CD4-positive, CD25-positive, alpha-beta regulatory T cell (primary cell): ENCODE results near the gene SGPP2. TPM values are rescaled to one million over a fixed set of nuclear protein-coding genes. Genes with fewer than 3 reads are reported as not detected.
"Not testable (repeated sequence)": the region's sequence is repeated elsewhere in the genome, so short reads cannot be mapped to it uniquely, and the experiment has no call there.

Source experiments
- ATAC-seq, 2 donors: fragments of 150-1000 bp; cut with Tn5 transposase; one replicate each; pipeline ENCODE4 v1.10.0; 2021; ENCODE audit warnings: low read depth in 2 of 2, moderate number of reproducible peaks in 2 of 2, moderate library complexity in 1 of 2
- DNase-seq, 3 donors: peaks; one replicate each; pipeline versions ENCODE4 v3.0.0 to v3.0.0-alpha.2; 2012 to 2022; ENCODE audit warnings: mixed read lengths in 1 of 3
- H3K27ac ChIP-seq: one replicate; pipeline ENCODE4 v1.7.0; 2013; ENCODE audit warnings: mild to moderate bottlenecking, low read length; ENCODE audit not compliant: insufficient read depth, poor library complexity, severe bottlenecking
- H3K27me3 ChIP-seq: one replicate; pipeline ENCODE4 v1.7.0; 2013; ENCODE audit warnings: low read length; ENCODE audit not compliant: control insufficient read depth, insufficient read depth
- H3K36me3 ChIP-seq: one replicate; pipeline ENCODE4 v1.7.0; 2013; ENCODE audit warnings: mild to moderate bottlenecking, low read length, moderate library complexity; ENCODE audit not compliant: control insufficient read depth, insufficient read depth
- H3K4me1 ChIP-seq: 2 replicates; pipeline ENCODE4 v1.7.0; 2013; ENCODE audit warnings: mild to moderate bottlenecking, low read length; ENCODE audit not compliant: insufficient read depth, control insufficient read depth, poor library complexity, severe bottlenecking
- H3K4me3 ChIP-seq: one replicate; pipeline ENCODE4 v1.7.0; 2013; ENCODE audit warnings: low read depth, mild to moderate bottlenecking, low read length, moderate library complexity
- H3K9me3 ChIP-seq, 2 experiments: 1 replicate in 1 of 2; 2 replicates in 1 of 2; pipeline ENCODE4 v1.7.0; 2013; ENCODE audit warnings: low read length in 2 of 2, mild to moderate bottlenecking in 1 of 2, moderate library complexity in 1 of 2; ENCODE audit not compliant: control insufficient read depth in 2 of 2
- H3K27ac Mint-ChIP-seq, 3 donors: one replicate each; pipeline ENCODE4 v1.8.0; 2020 to 2022; ENCODE audit warnings: mild to moderate bottlenecking in 3 of 3, mixed read lengths in 3 of 3, moderate library complexity in 2 of 3
- H3K27me3 Mint-ChIP-seq: one replicate; pipeline ENCODE4 v1.8.0; 2022; ENCODE audit warnings: mild to moderate bottlenecking, mixed read lengths
- H3K36me3 Mint-ChIP-seq: one replicate; pipeline ENCODE4 v1.8.0; 2020; ENCODE audit warnings: mixed read lengths
- H3K4me1 Mint-ChIP-seq, 4 donors: one replicate each; pipeline ENCODE4 v1.8.0; 2020 to 2022; ENCODE audit warnings: mixed read lengths in 4 of 4, mild to moderate bottlenecking in 1 of 4
- H3K4me3 Mint-ChIP-seq, 4 donors: one replicate each; pipeline ENCODE4 v1.8.0; 2020 to 2022; ENCODE audit warnings: mild to moderate bottlenecking in 4 of 4, mixed read lengths in 4 of 4, moderate library complexity in 3 of 4
- H3K9me3 Mint-ChIP-seq, 7 donors: one replicate each; pipeline ENCODE4 v1.8.0; 2020 to 2022; ENCODE audit warnings: mixed read lengths in 7 of 7, mild to moderate bottlenecking in 3 of 7, moderate library complexity in 2 of 7
- polyA plus RNA-seq, 4 donors: library from polyadenylated mRNA; unstranded; fragments of 300-500 nt; fragmentation: Illumina TruSeq; gene quantifications; one replicate each; pipeline ENCODE4 v1.2.3, GENCODE V29; 2021
- total RNA-seq: library from RNA; stranded (reverse); gene quantifications from one replicate; pipeline ENCODE4 v1.2.3, GENCODE V29; 2022

The SGPP2 gene
- total and polyA plus RNA-seq, 5 donors from 2014 or later, result 2.7 to 8.3 (median 4.9) TPM

DNA sequence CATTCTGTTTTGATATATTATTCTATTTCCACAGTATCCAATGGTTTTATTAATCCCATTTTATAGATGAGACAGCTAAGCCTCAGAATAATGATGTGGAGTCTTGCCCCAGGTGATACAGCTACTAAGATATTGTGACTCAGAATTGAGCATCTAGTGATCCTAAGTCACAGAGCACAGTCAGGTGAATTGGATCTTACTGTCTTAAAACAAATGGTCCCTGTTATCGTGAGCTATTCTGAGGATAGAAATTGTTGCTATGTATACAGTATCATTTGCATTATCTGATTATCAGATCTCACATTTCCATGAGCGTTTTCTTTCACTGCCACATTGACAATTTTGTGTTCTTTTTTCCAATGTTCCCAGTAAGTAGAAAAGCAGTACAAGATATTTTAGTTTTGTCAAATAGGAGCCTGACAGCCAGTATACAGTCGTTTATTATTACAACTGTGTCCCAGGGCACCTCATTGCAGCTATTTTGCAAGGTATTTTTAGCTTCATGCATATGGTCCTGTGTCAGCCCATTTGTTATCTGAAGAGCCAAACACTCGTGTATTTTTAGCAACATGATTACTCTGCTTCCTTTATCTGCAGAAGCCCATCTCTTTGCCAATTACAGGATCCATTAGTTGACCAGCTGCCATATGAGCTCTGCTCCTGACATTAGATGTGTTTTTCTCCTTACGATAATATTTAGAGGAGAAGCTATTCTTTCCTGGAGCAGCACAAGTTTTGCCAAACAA is 25.1 kb upstream of the SGPP2 start:
- H3K9me3 ChIP-seq, result no peaks in the 10 kb centered on the region
- no peak overlapping the region for H3K27ac Mint-ChIP-seq
- H3K36me3 ChIP-seq, result no peaks in the 10 kb centered on the region
- H3K27me3 ChIP-seq, result no peaks in the 10 kb centered on the region
- ATAC-seq (no peak), DNase-seq (no peak)
- H3K4me3 Mint-ChIP-seq, result no peak overlapping the region
- H3K4me1 Mint-ChIP-seq, result peaks cover 0 to under 1% (median 0%) of the 10 kb centered on the region in 4 donors
- peaks cover 7% of the 10 kb centered on the region for H3K27me3 Mint-ChIP-seq
- no peaks in the 10 kb centered on the region for H3K36me3 Mint-ChIP-seq
- H3K27ac ChIP-seq, result no peak overlapping the region
- no peak overlapping the region for H3K4me3 ChIP-seq
- peaks cover 0 to 3% (median 2%) of the 10 kb centered on the region in 7 donors for H3K9me3 Mint-ChIP-seq
- no peaks in the 10 kb centered on the region for H3K4me1 ChIP-seq

DNA sequence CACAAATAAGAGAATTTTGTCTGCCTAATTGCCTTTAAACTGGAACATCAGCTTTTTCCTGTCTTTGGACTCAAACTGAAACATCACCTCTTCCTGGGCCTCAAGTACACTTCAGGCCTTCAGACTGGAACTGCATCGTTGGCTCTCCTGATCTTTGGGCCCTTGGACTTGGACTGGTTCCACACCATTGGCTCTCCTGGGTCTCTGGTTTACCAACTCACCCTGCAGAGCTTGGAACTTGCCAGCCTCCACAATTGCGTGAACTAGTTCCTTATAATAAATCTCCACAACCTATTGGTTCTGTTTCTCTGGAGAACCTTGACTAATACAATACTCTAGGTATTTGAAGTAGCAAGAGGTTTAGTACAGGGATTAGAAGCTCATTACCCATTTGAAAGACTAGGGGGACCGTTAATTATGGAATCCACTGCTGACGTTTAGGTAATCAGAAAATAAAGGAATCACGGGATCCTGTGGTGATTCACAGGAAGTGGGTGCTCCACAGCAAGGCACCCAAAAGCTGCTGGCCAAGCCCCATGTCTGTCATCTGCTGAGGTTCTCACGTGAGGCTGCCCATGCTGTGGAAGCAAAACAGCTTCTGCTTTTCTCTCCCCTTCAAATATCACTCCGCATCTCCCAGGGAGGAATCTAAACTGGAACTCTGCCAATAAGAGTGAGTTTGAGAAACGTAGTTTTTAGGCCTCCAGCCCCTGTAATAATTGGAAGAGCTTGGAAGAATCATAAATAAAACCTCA is 20.0 kb upstream of the SGPP2 start:
- H3K27me3 Mint-ChIP-seq, result peaks cover 5% of the 10 kb centered on the region
- H3K9me3 Mint-ChIP-seq, result peaks cover 0 to 3% (median 0%) of the 10 kb centered on the region in 7 donors
- no peaks in the 10 kb centered on the region for H3K4me1 Mint-ChIP-seq
- Histone ChIP-seq H3K36me3 (no peaks in the 10 kb centered on the region), H3K27ac (no peak overlapping the region), H3K4me3 (no peak overlapping the region), H3K9me3 (no peaks in the 10 kb centered on the region), H3K4me1 (no peaks in the 10 kb centered on the region), H3K27me3 (no peaks in the 10 kb centered on the region)
- no peak for DNase-seq
- H3K36me3 Mint-ChIP-seq, result no peaks in the 10 kb centered on the region
- no peak overlapping the region for H3K4me3 Mint-ChIP-seq
- no peak overlapping the region for H3K27ac Mint-ChIP-seq
- no peak for ATAC-seq

DNA sequence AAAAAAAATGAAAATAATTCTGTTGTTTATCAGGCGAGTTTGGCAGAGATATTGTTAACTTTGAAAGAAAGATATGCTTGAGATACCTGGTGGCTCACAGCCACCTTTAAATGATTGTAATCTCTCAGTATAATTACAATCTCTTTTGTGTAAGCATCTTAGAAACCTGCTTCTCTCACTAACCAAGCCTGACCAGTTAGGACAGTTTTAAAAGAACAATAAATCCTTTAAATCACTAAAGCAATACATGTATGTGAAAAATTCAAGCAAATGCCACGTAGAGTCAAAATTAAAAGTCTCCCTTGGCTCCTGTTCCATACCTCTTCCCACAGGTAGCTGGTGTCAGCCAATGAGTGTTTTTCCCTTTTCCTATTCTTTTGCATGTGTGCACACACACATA is 15.7 kb upstream of the SGPP2 start:
- Histone ChIP-seq H3K4me3 (no peak overlapping the region), H3K27me3 (no peaks in the 10 kb centered on the region), H3K27ac (no peak overlapping the region), H3K4me1 (no peaks in the 10 kb centered on the region), H3K36me3 (no peaks in the 10 kb centered on the region), H3K9me3 (peaks cover 0 to 9% of the 10 kb centered on the region in 2 experiments)
- peaks cover 0 to 8% (median 1%) of the 10 kb centered on the region in 7 donors for H3K9me3 Mint-ChIP-seq
- DNase-seq (no peak), ATAC-seq (no peak)
- no peaks in the 10 kb centered on the region for H3K4me1 Mint-ChIP-seq
- no peak overlapping the region for H3K4me3 Mint-ChIP-seq
- H3K27me3 Mint-ChIP-seq, result peaks cover 5% of the 10 kb centered on the region
- no peak overlapping the region for H3K27ac Mint-ChIP-seq
- no peaks in the 10 kb centered on the region for H3K36me3 Mint-ChIP-seq

DNA sequence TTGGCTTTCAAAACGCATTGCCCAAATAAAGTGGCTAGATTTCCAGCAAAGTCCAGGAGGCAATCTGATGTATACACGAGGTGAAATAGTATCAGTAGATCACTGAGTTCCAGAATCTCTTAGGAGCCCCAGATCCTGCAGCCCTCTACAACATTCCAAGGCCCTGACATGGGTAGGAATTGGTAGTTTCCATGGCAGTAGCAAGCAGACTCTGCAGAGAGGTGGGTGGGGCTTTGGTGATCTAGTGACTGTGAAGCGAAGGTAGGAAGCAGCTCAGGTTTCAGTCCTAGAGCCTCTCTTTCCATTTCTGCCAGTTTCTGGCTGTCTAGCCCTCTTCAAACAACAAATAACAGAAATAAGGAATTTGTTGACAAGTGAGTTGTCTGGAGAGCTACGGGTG is 13.8 kb upstream of the SGPP2 start:
- Mint-ChIP-seq H3K4me1 (no peaks in the 10 kb centered on the region), H3K27ac (no peak overlapping the region), H3K36me3 (no peaks in the 10 kb centered on the region), H3K27me3 (no peaks in the 10 kb centered on the region), H3K9me3 (peaks cover 0 to 8% (median 1%) of the 10 kb centered on the region in 7 donors), H3K4me3 (no peak overlapping the region)
- no peak overlapping the region for H3K27ac ChIP-seq
- DNase-seq (no peak), ATAC-seq (no peak)
- H3K4me3 ChIP-seq, result no peak overlapping the region
- H3K9me3 ChIP-seq, result peaks cover 0 to 9% of the 10 kb centered on the region in 2 experiments
- H3K27me3 ChIP-seq, result no peaks in the 10 kb centered on the region
- no peaks in the 10 kb centered on the region for H3K4me1 ChIP-seq
- no peaks in the 10 kb centered on the region for H3K36me3 ChIP-seq

DNA sequence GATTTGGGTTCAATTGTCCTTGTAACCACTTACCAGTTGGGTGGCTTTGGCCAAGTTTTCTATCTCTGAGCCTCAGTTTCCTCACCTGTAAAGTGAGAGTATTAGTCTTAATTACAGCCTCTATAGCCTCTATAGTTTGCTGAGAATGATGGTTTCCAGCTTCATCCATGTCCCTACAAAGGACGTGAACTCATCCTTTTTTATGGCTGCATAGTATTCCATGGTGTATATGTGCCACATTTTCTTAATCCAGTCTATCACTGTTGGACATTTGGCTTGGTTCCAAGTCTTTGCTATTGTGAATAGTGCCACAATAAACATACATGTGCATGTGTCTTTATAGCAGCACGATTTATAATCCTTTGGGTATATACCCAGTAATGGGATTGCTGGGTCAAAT is 12.0 kb upstream of the SGPP2 start:
- not testable (repeated sequence) for H3K27me3 Mint-ChIP-seq, H3K27ac Mint-ChIP-seq, ATAC-seq, H3K4me1 Mint-ChIP-seq, H3K36me3 ChIP-seq, H3K27ac ChIP-seq, H3K9me3 ChIP-seq, H3K36me3 Mint-ChIP-seq, H3K4me1 ChIP-seq, DNase-seq, H3K27me3 ChIP-seq, H3K4me3 ChIP-seq, H3K4me3 Mint-ChIP-seq
- H3K9me3 Mint-ChIP-seq, result peaks cover 0 to 10% (median 1%) of the 10 kb centered on the region in 7 donors

DNA sequence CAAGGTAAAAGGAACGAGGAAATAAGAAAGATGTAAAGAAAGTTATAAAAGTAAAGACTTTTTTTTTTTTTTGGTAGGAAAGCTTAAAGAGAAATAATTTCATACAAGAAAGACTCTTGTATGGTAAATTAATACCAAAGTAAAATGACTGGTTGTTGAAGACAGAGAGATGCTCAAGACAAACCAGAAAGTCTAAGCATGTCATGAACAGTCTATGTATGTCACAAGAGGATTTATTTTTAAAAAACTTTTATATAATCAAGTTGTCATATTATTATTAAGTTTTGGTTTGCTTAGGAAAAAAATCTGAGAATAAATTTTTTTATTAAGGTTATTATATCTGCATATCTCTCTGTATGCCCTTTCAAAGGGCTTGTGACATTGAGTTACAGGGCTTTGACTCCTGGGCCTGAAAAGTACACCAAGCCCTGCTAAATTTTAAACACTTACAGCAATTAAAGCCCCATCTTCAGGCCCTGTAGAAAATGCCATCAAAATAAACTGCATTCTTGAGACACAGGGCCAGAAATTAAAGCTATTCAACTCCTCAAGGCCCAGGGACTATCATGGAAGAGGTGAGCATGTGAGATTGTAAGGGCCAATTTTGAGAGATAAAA is 10.9 kb upstream of the SGPP2 start:
- H3K9me3 Mint-ChIP-seq, result peaks cover 0 to 10% (median 1%) of the 10 kb centered on the region in 7 donors
- no peak overlapping the region for H3K4me3 Mint-ChIP-seq
- Histone ChIP-seq H3K4me3 (no peak overlapping the region), H3K4me1 (no peaks in the 10 kb centered on the region), H3K9me3 (peaks cover 0 to 9% of the 10 kb centered on the region in 2 experiments), H3K27ac (no peak overlapping the region), H3K36me3 (no peaks in the 10 kb centered on the region), H3K27me3 (no peaks in the 10 kb centered on the region)
- DNase-seq (no peak), ATAC-seq (no peak)
- no peak overlapping the region for H3K27ac Mint-ChIP-seq
- H3K36me3 Mint-ChIP-seq, result no peaks in the 10 kb centered on the region
- no peaks in the 10 kb centered on the region for H3K27me3 Mint-ChIP-seq
- no peaks in the 10 kb centered on the region for H3K4me1 Mint-ChIP-seq

DNA sequence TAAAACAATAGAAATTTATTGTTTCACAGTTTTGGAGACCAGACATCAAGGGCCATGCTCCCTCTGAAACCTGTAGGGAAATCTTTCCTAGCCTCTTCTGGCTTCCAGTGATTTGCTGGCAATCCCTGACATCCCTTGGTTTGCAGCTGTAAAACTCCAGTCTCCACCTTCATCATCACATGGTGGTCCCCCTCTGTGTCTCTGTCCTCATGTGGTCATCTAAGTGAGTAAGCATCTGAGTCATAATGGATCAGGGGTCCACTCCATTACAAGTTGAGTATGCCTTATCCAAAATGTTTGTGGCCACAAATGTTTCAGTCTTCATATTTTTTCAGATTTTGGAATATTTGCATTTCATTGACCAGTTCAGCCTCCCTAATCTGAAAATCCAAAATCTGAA is 5.6 kb upstream of the SGPP2 start:
- ATAC-seq, result no peak
- no peak for DNase-seq
- Mint-ChIP-seq H3K27ac (no peak overlapping the region), H3K36me3 (no peaks in the 10 kb centered on the region), H3K9me3 (peaks cover 0 to 2% (median 0%) of the 10 kb centered on the region in 7 donors), H3K27me3 (peaks cover 19% of the 10 kb centered on the region), H3K4me3 (no peak overlapping the region), H3K4me1 (peaks cover 0 to 12% (median 7%) of the 10 kb centered on the region in 4 donors)
- Histone ChIP-seq H3K9me3 (no peaks in the 10 kb centered on the region), H3K27ac (no peak overlapping the region), H3K27me3 (no peaks in the 10 kb centered on the region), H3K4me3 (no peak overlapping the region), H3K36me3 (no peaks in the 10 kb centered on the region), H3K4me1 (peaks cover 5% of the 10 kb centered on the region)
